ENCODE measurements around the gene TSPAN18.

Gene TSPAN18

DNA sequence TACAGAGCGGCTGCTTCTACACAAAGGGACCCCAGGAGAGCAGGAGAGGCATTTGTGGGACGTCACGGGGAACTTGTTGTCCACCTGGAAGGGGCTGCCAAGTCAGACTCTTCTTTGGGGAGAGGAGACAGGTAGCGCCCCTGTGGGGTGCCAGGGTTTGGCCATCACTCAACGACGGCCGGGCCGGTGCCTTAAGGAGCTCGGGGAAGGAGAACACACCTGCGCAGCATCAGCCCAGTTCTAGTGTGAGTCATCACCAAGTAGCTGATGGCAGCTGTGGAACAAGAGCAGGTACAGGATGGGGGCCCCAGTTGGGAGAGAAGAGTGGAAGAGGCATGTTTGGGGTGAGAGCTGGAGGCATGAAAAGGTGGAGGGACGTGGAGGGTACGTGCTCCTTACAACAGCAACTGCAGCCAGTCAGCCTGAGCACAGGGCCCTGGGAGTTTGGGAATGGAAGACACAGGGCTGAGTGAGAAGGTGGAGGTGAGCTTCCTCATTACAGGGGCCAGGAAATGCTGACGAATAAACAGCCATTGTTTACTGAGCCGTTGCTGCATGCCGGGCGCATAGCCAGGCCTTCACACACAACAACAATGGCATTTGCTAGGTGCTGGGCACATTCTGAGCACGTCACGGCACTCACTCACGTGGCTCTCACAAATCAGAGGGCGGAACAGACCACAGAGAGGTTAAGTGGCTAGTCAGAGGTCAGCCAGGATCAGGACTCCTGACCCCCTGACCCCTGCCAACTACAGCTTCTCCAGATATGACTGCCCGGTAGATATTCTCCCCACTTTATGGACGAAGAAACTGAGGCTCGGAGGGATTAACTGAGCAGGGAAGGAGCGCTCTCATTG is 253.0 kb downstream of the TSPAN18 start:
- no peaks in the 10 kb centered on the region for H3K27me3 ChIP-seq (ENCODE audit: insufficient read depth, low read length)
- H3K4me3 ChIP-seq (ENCODE audit: low read length), result no peak overlapping the region
- no peaks in the 10 kb centered on the region for H3K9me3 ChIP-seq (ENCODE audit: insufficient read depth, low read depth, low read length)
- H3K36me3 ChIP-seq (ENCODE audit: insufficient read depth, low read length), result no peaks in the 10 kb centered on the region
- H3K4me1 ChIP-seq (ENCODE audit: insufficient read depth, low read length), result peaks cover 18% of the 10 kb centered on the region; the same call in 1 of the 2 replicates
- no peak overlapping the region; the same call in 1 of the 2 replicates for H3K9ac ChIP-seq (ENCODE audit: low read depth, low read length)
- H3K27ac ChIP-seq (ENCODE audit: low read depth, low read length), result peak overlapping the region; percentile 50; the same call in 1 of the 2 replicates
- 71% methylated on average over 24 of the region's 24 CpGs for WGBS

GRCh38 chr11:44980533-44981427 is 254.0 kb downstream of the TSPAN18 start:
- no peak overlapping the region for H3K4me3 ChIP-seq (ENCODE audit: low read length)
- H3K27ac ChIP-seq (ENCODE audit: low read depth, low read length), result no peak overlapping the region
- no peaks in the 10 kb centered on the region for H3K36me3 ChIP-seq (ENCODE audit: insufficient read depth, low read length)

More at GRCh38 chr11:44980533-44981427, 254.0 kb downstream of the TSPAN18 start:
- Histone ChIP-seq H3K27me3 (ENCODE audit: insufficient read depth, low read length) (no peaks in the 10 kb centered on the region), H3K9ac (ENCODE audit: low read depth, low read length) (no peak overlapping the region), H3K9me3 (ENCODE audit: insufficient read depth, low read depth, low read length) (no peaks in the 10 kb centered on the region), H3K4me1 (ENCODE audit: insufficient read depth, low read length) (peaks cover 18% of the 10 kb centered on the region; the same call in 1 of the 2 replicates)
- 88% methylated on average over 15 of the region's 15 CpGs for WGBS
